SK-N-SH treated with all-trans-retinoic acid at 6 μM for 48 hours (cell line): ENCODE data around the gene PTGR1.

ENCODE experiments used
- ARNTL ChIP-seq: fragments of 450-650 bp; formaldehyde crosslinking; IDR thresholded peaks from 2 replicates; pipeline ENCODE4 v1.5.0; 2020; ENCODE audit warnings: low read depth, mild to moderate bottlenecking, moderate library complexity, borderline replicate concordance
- BACH2 ChIP-seq: fragments of 250-450 bp; sonication (Bioruptor Pico); IDR thresholded peaks from 2 replicates; pipeline ENCODE4 v1.9.0; 2021; ENCODE audit warnings: mild to moderate bottlenecking, borderline replicate concordance
- ESRRG ChIP-seq: fragments of 250-450 bp; sonication (Bioruptor Pico); IDR thresholded peaks from 2 replicates; pipeline ENCODE4 v1.6.1; 2021; ENCODE audit warnings: mild to moderate bottlenecking
- ISL1 ChIP-seq: fragments of 250-450 bp; sonication (Bioruptor Pico); IDR thresholded peaks from 2 replicates; pipeline ENCODE4 v2.1.2; 2022; ENCODE audit warnings: mild to moderate bottlenecking, moderate library complexity
- SNAI2 ChIP-seq: fragments of 250-450 bp; sonication (Bioruptor Pico); IDR thresholded peaks from 2 replicates; pipeline ENCODE4 v1.5.0; 2020; ENCODE audit warnings: mild to moderate bottlenecking, moderate library complexity
- TOX ChIP-seq: fragments of 250-450 bp; sonication (Bioruptor Pico); IDR thresholded peaks from 2 replicates; pipeline ENCODE4 v1.8.0; 2021; ENCODE audit warnings: mild to moderate bottlenecking, moderate library complexity, borderline replicate concordance
- ZC3H10 ChIP-seq: fragments of 250-450 bp; sonication (Bioruptor Pico); IDR thresholded peaks from 2 replicates; pipeline ENCODE4 v1.5.1; 2021; ENCODE audit warnings: mild to moderate bottlenecking, moderate library complexity
- ZFP3 ChIP-seq: fragments of 250-450 bp; sonication (Bioruptor Pico); IDR thresholded peaks from 2 replicates; pipeline ENCODE4 v1.5.0; 2020; ENCODE audit warnings: mild to moderate bottlenecking, moderate library complexity
- ZFP30 ChIP-seq: fragments of 450-650 bp; formaldehyde crosslinking; IDR thresholded peaks from 2 replicates; pipeline ENCODE4 v1.5.0; 2022; ENCODE audit warnings: mild to moderate bottlenecking, moderate library complexity
- ZNF70 ChIP-seq: fragments of 450-650 bp; formaldehyde crosslinking; IDR thresholded peaks from 2 replicates; pipeline ENCODE4 v1.5.0; 2020; ENCODE audit warnings: mild to moderate bottlenecking, moderate library complexity
- TF ChIP-seq, protein P1 (sequence below): fragments of 250-450 bp; sonication (Bioruptor Pico); IDR thresholded peaks from 2 replicates; pipeline ENCODE4 v1.5.1; 2020; ENCODE audit warnings: low read depth, mild to moderate bottlenecking, moderate library complexity
- TF ChIP-seq, protein P2 (sequence below): fragments of 250-450 bp; sonication (Bioruptor Pico); IDR thresholded peaks from 2 replicates; pipeline ENCODE4 v1.8.0; 2020; ENCODE audit warnings: mild to moderate bottlenecking, moderate library complexity, borderline replicate concordance
- TF ChIP-seq, protein P3 (sequence below): fragments of 250-450 bp; sonication (Bioruptor Pico); IDR thresholded peaks from 2 replicates; pipeline ENCODE4 v1.5.1; 2021; ENCODE audit warnings: mild to moderate bottlenecking, moderate library complexity

DNA sequence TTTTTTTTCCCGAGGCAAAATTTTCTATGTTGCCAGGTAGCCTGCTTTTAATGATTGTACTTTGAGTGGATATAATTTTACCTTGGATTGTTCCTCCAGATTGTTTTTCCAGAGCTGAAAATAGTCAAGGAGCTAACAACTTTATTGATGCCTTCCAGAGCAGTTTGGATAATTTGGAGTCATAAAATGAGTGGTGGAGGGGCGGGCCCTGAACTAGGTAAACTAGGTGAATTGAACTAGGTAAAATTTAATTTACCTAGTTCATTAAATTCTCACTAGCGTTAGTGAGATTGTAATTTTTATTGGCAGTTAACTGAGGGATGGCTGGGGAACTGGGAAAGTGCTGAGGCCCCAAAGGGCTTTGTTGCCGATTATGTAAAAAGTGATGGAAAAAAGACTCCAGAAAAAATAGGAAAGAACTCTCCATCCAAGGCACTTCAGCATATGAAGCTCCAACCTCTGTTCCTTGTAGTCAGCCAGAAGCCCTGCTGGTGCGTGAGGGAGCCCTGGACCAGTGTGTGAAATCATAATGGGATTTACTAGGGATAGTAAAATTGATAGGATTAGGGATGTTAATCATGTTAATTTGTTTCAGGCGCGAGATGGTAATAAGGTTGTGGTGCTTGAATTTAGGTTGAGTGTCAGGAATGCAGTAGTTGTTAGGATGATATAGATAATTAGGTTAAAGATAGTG, 33.4 kb upstream of the PTGR1 start:
- no peak for TF ChIP-seq ZFP3 (CRISPR knock-in tag)
- TF ChIP-seq, protein P1, sequence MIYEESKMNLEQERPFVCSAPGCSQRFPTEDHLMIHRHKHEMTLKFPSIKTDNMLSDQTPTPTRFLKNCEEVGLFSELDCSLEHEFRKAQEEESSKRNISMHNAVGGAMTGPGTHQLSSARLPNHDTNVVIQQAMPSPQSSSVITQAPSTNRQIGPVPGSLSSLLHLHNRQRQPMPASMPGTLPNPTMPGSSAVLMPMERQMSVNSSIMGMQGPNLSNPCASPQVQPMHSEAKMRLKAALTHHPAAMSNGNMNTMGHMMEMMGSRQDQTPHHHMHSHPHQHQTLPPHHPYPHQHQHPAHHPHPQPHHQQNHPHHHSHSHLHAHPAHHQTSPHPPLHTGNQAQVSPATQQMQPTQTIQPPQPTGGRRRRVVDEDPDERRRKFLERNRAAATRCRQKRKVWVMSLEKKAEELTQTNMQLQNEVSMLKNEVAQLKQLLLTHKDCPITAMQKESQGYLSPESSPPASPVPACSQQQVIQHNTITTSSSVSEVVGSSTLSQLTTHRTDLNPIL = no peak
- TF ChIP-seq TOX (CRISPR knock-in tag) = no peak
- TF ChIP-seq ZC3H10 (CRISPR knock-in tag) = no peak
- TF ChIP-seq, protein P2, sequence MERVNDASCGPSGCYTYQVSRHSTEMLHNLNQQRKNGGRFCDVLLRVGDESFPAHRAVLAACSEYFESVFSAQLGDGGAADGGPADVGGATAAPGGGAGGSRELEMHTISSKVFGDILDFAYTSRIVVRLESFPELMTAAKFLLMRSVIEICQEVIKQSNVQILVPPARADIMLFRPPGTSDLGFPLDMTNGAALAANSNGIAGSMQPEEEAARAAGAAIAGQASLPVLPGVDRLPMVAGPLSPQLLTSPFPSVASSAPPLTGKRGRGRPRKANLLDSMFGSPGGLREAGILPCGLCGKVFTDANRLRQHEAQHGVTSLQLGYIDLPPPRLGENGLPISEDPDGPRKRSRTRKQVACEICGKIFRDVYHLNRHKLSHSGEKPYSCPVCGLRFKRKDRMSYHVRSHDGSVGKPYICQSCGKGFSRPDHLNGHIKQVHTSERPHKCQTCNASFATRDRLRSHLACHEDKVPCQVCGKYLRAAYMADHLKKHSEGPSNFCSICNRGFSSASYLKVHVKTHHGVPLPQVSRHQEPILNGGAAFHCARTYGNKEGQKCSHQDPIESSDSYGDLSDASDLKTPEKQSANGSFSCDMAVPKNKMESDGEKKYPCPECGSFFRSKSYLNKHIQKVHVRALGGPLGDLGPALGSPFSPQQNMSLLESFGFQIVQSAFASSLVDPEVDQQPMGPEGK (CRISPR knock-in tag) = no peak
- TF ChIP-seq ZFP30 (CRISPR knock-in tag) = no peak
- no peak for TF ChIP-seq ARNTL (CRISPR knock-in tag)
- TF ChIP-seq SNAI2 (CRISPR knock-in tag) = no peak
- TF ChIP-seq BACH2 (CRISPR knock-in tag) = no peak
- no peak for TF ChIP-seq ESRRG (CRISPR knock-in tag)
- TF ChIP-seq, protein P3, sequence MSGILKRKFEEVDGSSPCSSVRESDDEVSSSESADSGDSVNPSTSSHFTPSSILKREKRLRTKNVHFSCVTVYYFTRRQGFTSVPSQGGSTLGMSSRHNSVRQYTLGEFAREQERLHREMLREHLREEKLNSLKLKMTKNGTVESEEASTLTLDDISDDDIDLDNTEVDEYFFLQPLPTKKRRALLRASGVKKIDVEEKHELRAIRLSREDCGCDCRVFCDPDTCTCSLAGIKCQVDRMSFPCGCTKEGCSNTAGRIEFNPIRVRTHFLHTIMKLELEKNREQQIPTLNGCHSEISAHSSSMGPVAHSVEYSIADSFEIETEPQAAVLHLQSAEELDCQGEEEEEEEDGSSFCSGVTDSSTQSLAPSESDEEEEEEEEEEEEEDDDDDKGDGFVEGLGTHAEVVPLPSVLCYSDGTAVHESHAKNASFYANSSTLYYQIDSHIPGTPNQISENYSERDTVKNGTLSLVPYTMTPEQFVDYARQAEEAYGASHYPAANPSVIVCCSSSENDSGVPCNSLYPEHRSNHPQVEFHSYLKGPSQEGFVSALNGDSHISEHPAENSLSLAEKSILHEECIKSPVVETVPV (CRISPR knock-in tag) = no peak
- TF ChIP-seq ISL1 (CRISPR knock-in tag) = no peak
- TF ChIP-seq ZNF70 (CRISPR knock-in tag) = no peak
